RWPE1 (cell line): ENCODE data around the gene ITGB5.

Experiments used
- CTCF ChIA-PET: fragments of 350-600 bp; sonication (Branson Sonifier 250); formaldehyde crosslinking; extraction: SDS; loops from one replicate; lab custom pipeline; 2021; lab: Yijun Ruan, JAX
- POLR2A ChIA-PET: fragments of 400-600 bp; formaldehyde crosslinking; extraction: SDS; loops from one replicate; lab custom pipeline; 2020; ENCODE audit warnings: antibody characterized with exemption; ENCODE audit not compliant: low non-redundant PET; lab: Yijun Ruan, JAX
- DNase-seq: peaks from one replicate; pipeline ENCODE4 v3.0.0; 2012; ENCODE audit warnings: low spot score
- H3K27ac ChIP-seq: fragments of 450-650 bp; 2 replicates; pipeline ENCODE4 v1.5.1; 2017
- CTCF ChIP-seq: fragments of 450-650 bp; conservative IDR thresholded peaks from 2 replicates; pipeline ENCODE4 v1.5.1; 2017; ENCODE audit warnings: low read depth, mild to moderate bottlenecking

ITGB5 gene

GRCh38 chr3:124918524-124918923 is 31.4 kb upstream of the ITGB5 start:
- ChIA-PET POLR2A (no interaction called here), CTCF (interaction anchor here (0.6 to 1.7 kb wide), 3 partner anchors 17 to 1477 kb away, joined by 3 to 8 read pairs (median 4); no protein-coding TSS in a partner anchor)

GRCh38 chr3:124916837-124917409 is 29.8 kb upstream of the ITGB5 start:
- TF ChIP-seq CTCF: no peak
- DNase-seq: no peak
- CTCF ChIA-PET: interaction anchor here (0.6 to 0.9 kb wide), 2 partner anchors 78 to 89 kb away, joined by 3 read pairs; no protein-coding TSS in a partner anchor
- no peak overlapping the region for H3K27ac ChIP-seq
- POLR2A ChIA-PET: no interaction called here

More at GRCh38 chr3:124918524-124918923, 31.4 kb upstream of the ITGB5 start:
- no peak for TF ChIP-seq CTCF
- no peak overlapping the region for H3K27ac ChIP-seq
- DNase-seq: no peak

GRCh38 chr3:124915254-124915653 is 28.1 kb upstream of the ITGB5 start:
- H3K27ac ChIP-seq: no peak overlapping the region
- ChIA-PET POLR2A (no interaction called here), CTCF (interaction anchor here (0.6 kb wide), 1 partner anchor 562 kb away, joined by 4 read pairs; no protein-coding TSS in a partner anchor)
- no peak for DNase-seq
- no peak for TF ChIP-seq CTCF

- no peak overlapping the region for H3K27ac ChIP-seq
- CTCF ChIA-PET: no interaction called here
- no peak for DNase-seq
- POLR2A ChIA-PET: no interaction called here
- TF ChIP-seq CTCF: no peak
Observed at GRCh38 chr3:124907957-124908356, 20.8 kb upstream of the ITGB5 start.

GRCh38 chr3:124904835-124905492 is 17.8 kb upstream of the ITGB5 start:
- POLR2A ChIA-PET: no interaction called here
- TF ChIP-seq CTCF: no peak
- CTCF ChIA-PET: interaction anchor here (0.5 to 2.2 kb wide), 6 partner anchors 10 to 532 kb away, joined by 3 to 16 read pairs (median 6); no protein-coding TSS in a partner anchor
- H3K27ac ChIP-seq: no peak overlapping the region
- no peak for DNase-seq

GRCh38 chr3:124903896-124904834 is 17.0 kb upstream of the ITGB5 start:
- no peak for DNase-seq
- TF ChIP-seq CTCF: no peak
- ChIA-PET POLR2A (no interaction called here), CTCF (interaction anchor here (0.6 to 2.0 kb wide), 3 partner anchors 25 to 170 kb away, joined by 3 to 7 read pairs (median 3); no protein-coding TSS in a partner anchor)
- H3K27ac ChIP-seq: no peak overlapping the region
